ENCODE results near the gene ARHGAP15. TPM values are rescaled to one million over a fixed set of nuclear protein-coding genes. Genes with fewer than 3 reads are reported as not detected.
A peak's percentile ranks its signal among the peaks of the same experiment; 100 is the strongest.

Gene ARHGAP15
- total and polyA plus RNA-seq, 2 experiments from 2014 or later, result not detected

DNA sequence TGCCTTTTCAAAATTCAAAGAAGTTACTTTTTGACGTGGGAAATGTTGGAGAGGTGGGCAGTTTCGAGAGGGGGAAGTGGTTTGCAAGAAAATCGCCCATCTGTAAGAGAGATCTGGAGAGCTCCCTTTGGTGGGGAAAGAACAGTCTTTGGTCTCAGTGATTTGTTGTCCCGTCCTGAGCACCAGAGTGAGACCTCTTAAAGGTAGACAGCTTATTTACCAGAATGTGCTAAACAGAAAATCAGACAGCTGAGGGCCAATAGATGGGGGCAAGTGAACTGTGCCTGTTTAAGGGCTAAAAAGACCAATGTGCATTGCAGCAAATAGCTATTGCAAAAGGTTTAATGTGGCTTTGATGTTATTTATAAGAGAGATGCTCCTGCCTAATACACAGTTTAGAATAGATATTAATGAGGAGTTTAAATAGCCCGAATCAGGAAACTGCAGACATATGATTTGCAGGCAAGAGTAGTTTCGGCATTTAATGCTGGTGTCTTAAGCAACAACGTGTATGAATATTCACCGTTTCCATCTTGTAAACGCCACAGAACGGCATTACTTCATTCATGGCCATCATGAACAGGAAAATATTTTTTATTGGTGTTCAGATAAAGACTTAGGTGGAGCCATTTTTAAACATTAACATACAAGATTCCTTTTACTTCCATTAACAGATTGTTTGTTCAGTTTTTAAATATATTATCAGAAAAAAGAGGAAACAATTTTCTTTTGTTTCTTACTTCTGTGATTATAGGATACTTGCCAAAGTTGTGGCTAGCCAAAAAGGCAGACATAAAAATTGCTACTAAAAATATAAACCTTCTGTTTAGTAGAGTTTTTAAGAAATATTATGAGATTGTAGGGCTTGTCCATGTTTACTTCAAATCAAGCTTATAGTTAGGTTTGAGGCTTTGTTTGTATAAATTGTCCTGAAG is 29.6 kb downstream of the ARHGAP15 start:
- DNase-seq, result peak; percentile 2
- in situ Hi-C loops (cut with MboI), result no loop called here
- H3K9me3 ChIP-seq (ENCODE audit: low read depth), result no peaks in the 10 kb centered on the region
- H3K9ac ChIP-seq, result no peak overlapping the region
- H3F3A ChIP-seq (ENCODE audit: insufficient read depth), result no peaks in the 10 kb centered on the region
- no peaks in the 10 kb centered on the region for H3K4me1 ChIP-seq (ENCODE audit: insufficient read depth)
- no peak overlapping the region for H2AFZ ChIP-seq
- no peaks in the 10 kb centered on the region for H3K36me3 ChIP-seq (ENCODE audit: low read depth)
- H3K4me3 ChIP-seq, result no peak overlapping the region
- H3K27ac ChIP-seq, result no peak overlapping the region
- WGBS, 2 experiments (ENCODE audit: low coverage in 1 of 2, low lambda C conversion rate in 2 of 2, missing lambda C conversion rate in 2 of 2), result 48% methylated on average over 10 of the region's 10 CpGs
- H3K9me2 ChIP-seq (ENCODE audit: insufficient read depth), result no peaks in the 10 kb centered on the region
- no peak overlapping the region for H3K4me2 ChIP-seq (ENCODE audit: unreplicated experiment)
- no peaks in the 10 kb centered on the region for H3K79me2 ChIP-seq (ENCODE audit: insufficient read depth)
- TF ChIP-seq EZH2 (IDR thresholded peaks at IDR 0.05; ENCODE audit: insufficient read depth, poor library complexity, severe bottlenecking) (no peak), EZH2phosphoT487 (IDR thresholded peaks at IDR 0.05; ENCODE audit: insufficient read depth, low read depth) (no peak)
- peaks cover 18% of the 10 kb centered on the region for H3K27me3 ChIP-seq (replicated peaks; ENCODE audit: insufficient read depth)
- H4K20me1 ChIP-seq (ENCODE audit: insufficient read depth), result no peaks in the 10 kb centered on the region

DNA sequence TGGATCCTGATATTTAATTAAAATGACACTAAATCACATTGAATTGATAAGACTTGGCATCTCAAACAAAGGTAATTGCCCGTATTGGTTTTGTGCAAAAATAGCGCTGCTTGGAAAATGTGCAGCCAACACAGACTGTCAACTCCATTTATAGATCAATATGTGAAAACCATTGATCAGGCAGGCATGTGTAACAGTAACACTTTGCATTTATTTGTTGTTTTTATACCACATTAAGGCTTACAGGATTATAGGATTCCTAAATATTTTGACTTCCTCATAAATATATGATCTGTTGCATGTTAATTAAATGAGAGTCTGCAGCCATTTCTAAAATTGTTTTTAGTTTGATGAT is 30.2 kb downstream of the ARHGAP15 start:
- Histone ChIP-seq H3K27ac (no peak overlapping the region), H3K9me2 (ENCODE audit: insufficient read depth) (no peaks in the 10 kb centered on the region), H3F3A (ENCODE audit: insufficient read depth) (no peaks in the 10 kb centered on the region), H4K20me1 (ENCODE audit: insufficient read depth) (no peaks in the 10 kb centered on the region), H3K4me3 (no peak overlapping the region), H3K79me2 (ENCODE audit: insufficient read depth) (no peaks in the 10 kb centered on the region), H3K4me2 (ENCODE audit: unreplicated experiment) (no peak overlapping the region), H2AFZ (no peak overlapping the region), H3K9ac (no peak overlapping the region), H3K4me1 (ENCODE audit: insufficient read depth) (no peaks in the 10 kb centered on the region), H3K27me3 (replicated peaks; ENCODE audit: insufficient read depth) (peaks cover 18% of the 10 kb centered on the region), H3K9me3 (ENCODE audit: low read depth) (no peaks in the 10 kb centered on the region), H3K36me3 (ENCODE audit: low read depth) (no peaks in the 10 kb centered on the region)
- in situ Hi-C loops (cut with MboI), result no loop called here
- no peak for TF ChIP-seq EZH2 (IDR thresholded peaks at IDR 0.05; ENCODE audit: insufficient read depth, poor library complexity, severe bottlenecking)
- TF ChIP-seq EZH2phosphoT487 (IDR thresholded peaks at IDR 0.05; ENCODE audit: insufficient read depth, low read depth), result no peak
- DNase-seq, result no peak
- WGBS, 2 experiments (ENCODE audit: low coverage in 1 of 2, low lambda C conversion rate in 2 of 2, missing lambda C conversion rate in 2 of 2), result 87 to 92% methylated on average over 2 of the region's 2 CpGs

DNA sequence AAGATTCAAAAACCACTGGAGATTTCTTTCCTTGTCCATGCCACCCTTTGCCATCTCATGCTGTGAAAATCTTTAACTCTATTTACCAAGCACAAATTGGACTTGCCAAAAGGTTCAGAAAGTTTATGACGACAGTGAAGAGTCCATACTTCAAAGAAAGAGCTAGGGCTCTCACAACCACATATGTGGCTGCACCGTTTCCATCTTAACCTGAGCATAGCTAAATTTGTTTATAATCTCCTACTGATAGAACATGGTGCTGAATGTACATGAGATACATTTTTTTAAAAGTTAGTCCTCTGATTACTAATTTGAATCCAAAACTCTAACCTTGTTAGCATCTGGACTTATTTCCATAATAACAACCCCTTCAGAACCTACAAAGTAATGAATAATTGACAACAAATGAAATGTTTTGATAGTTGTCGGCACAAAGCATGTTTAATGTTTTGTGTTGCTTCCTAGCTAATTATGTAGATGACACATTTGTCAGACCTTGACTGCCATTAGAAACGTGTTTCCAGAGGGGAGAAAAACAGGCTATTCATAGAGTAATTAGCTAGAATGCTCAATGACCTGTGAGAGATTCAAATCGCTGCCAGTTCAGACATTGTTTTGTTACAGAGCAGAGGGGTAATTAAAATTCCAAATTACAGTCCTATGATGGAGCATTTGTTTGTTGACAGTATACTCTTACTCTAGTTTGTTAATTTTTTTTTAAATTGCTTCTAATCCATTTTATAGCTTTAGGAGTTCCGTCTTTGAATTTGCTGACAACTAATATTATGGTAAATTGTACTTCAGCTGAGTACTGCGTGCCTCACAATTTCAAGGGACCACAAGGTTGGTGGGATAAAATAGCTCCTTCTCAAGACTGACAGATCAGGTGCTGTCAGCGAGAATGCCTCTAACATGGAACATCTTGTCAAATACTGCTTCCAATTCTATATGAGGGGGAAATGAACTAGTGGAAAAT is 31.8 kb downstream of the ARHGAP15 start:
- TF ChIP-seq EZH2 (IDR thresholded peaks at IDR 0.05; ENCODE audit: insufficient read depth, poor library complexity, severe bottlenecking), result no peak
- Histone ChIP-seq H3K79me2 (ENCODE audit: insufficient read depth) (no peaks in the 10 kb centered on the region), H4K20me1 (ENCODE audit: insufficient read depth) (peaks cover 4% of the 10 kb centered on the region; the same call in 1 of the 2 replicates), H3K36me3 (ENCODE audit: low read depth) (no peaks in the 10 kb centered on the region), H3K4me2 (ENCODE audit: unreplicated experiment) (no peak overlapping the region), H3K4me1 (ENCODE audit: insufficient read depth) (no peaks in the 10 kb centered on the region), H3K9me2 (ENCODE audit: insufficient read depth) (no peaks in the 10 kb centered on the region), H3K9ac (no peak overlapping the region), H2AFZ (no peak overlapping the region), H3K27ac (no peak overlapping the region), H3F3A (ENCODE audit: insufficient read depth) (no peaks in the 10 kb centered on the region), H3K9me3 (ENCODE audit: low read depth) (no peaks in the 10 kb centered on the region), H3K27me3 (replicated peaks; ENCODE audit: insufficient read depth) (peaks cover 18% of the 10 kb centered on the region), H3K4me3 (no peak overlapping the region)
- no peak for DNase-seq
- in situ Hi-C loops (cut with MboI), result no loop called here
- WGBS, 2 experiments (ENCODE audit: low coverage in 1 of 2, low lambda C conversion rate in 2 of 2, missing lambda C conversion rate in 2 of 2), result 64 to 65% methylated on average over 8 of the region's 8 CpGs

DNA sequence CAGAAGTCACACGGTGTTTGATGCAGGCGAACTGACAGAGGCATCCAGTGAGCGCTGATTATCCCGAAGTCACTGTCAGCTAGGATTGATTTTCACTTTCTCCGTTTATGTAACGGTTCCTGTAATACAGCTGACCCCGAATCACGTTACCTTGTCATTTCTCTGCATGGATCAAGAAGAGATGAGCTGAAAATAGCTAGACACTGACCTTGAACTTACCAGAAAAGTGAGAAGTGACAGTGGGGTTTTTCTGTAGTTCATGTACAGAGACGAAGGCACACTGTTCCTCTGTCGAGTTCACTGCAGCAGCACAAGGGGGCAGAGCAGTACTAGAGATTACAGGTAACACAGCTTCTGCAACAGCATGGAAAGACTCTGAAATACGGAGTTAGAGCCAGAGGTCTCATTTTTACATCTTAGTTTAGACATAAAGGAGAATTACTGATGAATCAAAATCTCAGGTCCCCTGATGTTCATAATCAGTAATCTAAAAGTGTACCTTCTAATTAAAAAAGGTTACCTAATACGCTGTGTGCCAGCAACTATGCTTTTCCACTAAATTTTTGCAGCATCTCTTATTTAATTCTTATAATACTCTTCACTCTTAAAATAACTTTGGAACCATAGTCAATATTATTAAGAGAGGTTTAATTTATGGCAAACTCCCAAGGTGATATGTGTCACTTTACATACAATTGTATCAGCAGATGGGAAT is 33.1 kb downstream of the ARHGAP15 start:
- peak; percentile 53 for DNase-seq
- no peak overlapping the region for H3K27ac ChIP-seq
- H3K4me3 ChIP-seq, result no peak overlapping the region
- H3K79me2 ChIP-seq (ENCODE audit: insufficient read depth), result no peaks in the 10 kb centered on the region
- no peaks in the 10 kb centered on the region for H3K9me3 ChIP-seq (ENCODE audit: low read depth)
- H3K9ac ChIP-seq, result no peak overlapping the region
- H3F3A ChIP-seq (ENCODE audit: insufficient read depth), result no peaks in the 10 kb centered on the region
- peak overlapping the region; percentile 15; the same call in 1 of the 2 replicates for H2AFZ ChIP-seq
- H3K4me2 ChIP-seq (ENCODE audit: unreplicated experiment), result no peak overlapping the region
- in situ Hi-C loops (cut with MboI), result no loop called here
- H3K4me1 ChIP-seq (ENCODE audit: insufficient read depth), result no peaks in the 10 kb centered on the region
- TF ChIP-seq EZH2 (IDR thresholded peaks at IDR 0.05; ENCODE audit: insufficient read depth, poor library complexity, severe bottlenecking) (no peak), EZH2phosphoT487 (IDR thresholded peaks at IDR 0.05; ENCODE audit: insufficient read depth, low read depth) (no peak)
- H4K20me1 ChIP-seq (ENCODE audit: insufficient read depth), result peaks cover 4% of the 10 kb centered on the region; the same call in 1 of the 2 replicates
- H3K36me3 ChIP-seq (ENCODE audit: low read depth), result no peaks in the 10 kb centered on the region
- peaks cover 18% of the 10 kb centered on the region for H3K27me3 ChIP-seq (replicated peaks; ENCODE audit: insufficient read depth)
- 53% methylated on average over 12 of the region's 12 CpGs for WGBS, 2 experiments (ENCODE audit: low coverage in 1 of 2, low lambda C conversion rate in 2 of 2, missing lambda C conversion rate in 2 of 2)
- no peaks in the 10 kb centered on the region for H3K9me2 ChIP-seq (ENCODE audit: insufficient read depth)
